ENCODE data around the gene PLD6. TPM values are rescaled to one million over a fixed set of nuclear protein-coding genes. Genes with fewer than 3 reads are reported as not detected.

The PLD6 gene
- total and polyA plus RNA-seq, 10 of the 15 experiments (the other 5 are each of a cell fraction or from before 2014, with no cell fraction given) = 4.7 to 21.4 (median 12.0) TPM

- TF ChIP-seq ZBTB4 (CRISPR knock-in tag; IDR thresholded peaks at IDR 0.05) (no peak), EP300 (IDR thresholded peaks at IDR 0.05; ENCODE audit: borderline replicate concordance in 1 of 2, control insufficient read depth in 1 of 2, low read depth in 2 of 2, low read length in 2 of 2) (no peak), ATF2 (IDR thresholded peaks at IDR 0.05; ENCODE audit: low read length) (no peak), CBFB (IDR thresholded peaks at IDR 0.05; ENCODE audit: low read depth) (no peak), STAT1 (conservative IDR thresholded peaks at IDR 0.05) (no peak), MXI1 (IDR thresholded peaks at IDR 0.05; ENCODE audit: low read depth, low read length) (no peak), SKIL (IDR thresholded peaks at IDR 0.05; ENCODE audit: low read depth, poor library complexity, severe bottlenecking) (no peak)
- no peaks in the 10 kb centered on the region for H3K79me2 ChIP-seq (ENCODE audit: control insufficient read depth, insufficient read depth, low read length)
- RAD21 ChIA-PET (ENCODE audit: unreplicated experiment) = no interaction called here
- no TSS peak for BruUV-seq (replicated peaks)
- no peak overlapping the region for H3K9ac ChIP-seq (ENCODE audit: control insufficient read depth, insufficient read depth, low read length)
- WGBS (ENCODE audit: insufficient coverage, insufficient replicate concordance, low lambda C conversion rate, missing lambda C conversion rate) = 93% methylated on average over 4 of the region's 4 CpGs
- ATAC-seq = no peak
- no peak overlapping the region for H3K4me2 ChIP-seq (ENCODE audit: control insufficient read depth, insufficient read depth)
- no peaks in the 10 kb centered on the region for H4K20me1 ChIP-seq (ENCODE audit: control insufficient read depth, insufficient read depth)
- SMC1A ChIA-PET (ENCODE audit: uncharacterized antibody, unreplicated experiment) = no interaction called here
- no peak overlapping the region for H3K27ac ChIP-seq (ENCODE audit: control insufficient read depth, insufficient read depth)
- CTCF ChIA-PET = no interaction called here
- FAIRE-seq = no peak
- no peak overlapping the region for H2AFZ ChIP-seq (ENCODE audit: control insufficient read depth, low read depth, low read length)
- peaks cover 15 to 40% of the 10 kb centered on the region in 2 experiments; a peak in 3 of 4 replicates for H3K36me3 ChIP-seq (ENCODE audit: control insufficient read depth in 2 of 2, insufficient read depth in 2 of 2, low read length in 1 of 2)
- POLR2A ChIA-PET = no interaction called here
- H3K27me3 ChIP-seq (replicated peaks in 1 of 2; ENCODE audit: control insufficient read depth in 2 of 2, insufficient read depth in 2 of 2, low read length in 1 of 2) = no peaks in the 10 kb centered on the region
- intact Hi-C loops (cut with micrococcal nuclease; ENCODE audit: unreplicated experiment) (no loop called here), in situ Hi-C loops (cut with MboI) (no loop called here)
- DNase-seq (ENCODE audit: low read depth, low spot score) = no peak
- H3K4me1 ChIP-seq (ENCODE audit: control insufficient read depth, insufficient read depth, low read length) = no peaks in the 10 kb centered on the region
- H3K9me3 ChIP-seq (replicated peaks; ENCODE audit: control insufficient read depth, insufficient read depth, low read length) = no peaks in the 10 kb centered on the region
- no peak overlapping the region for H3K4me3 ChIP-seq
These were observed 44.4 kb downstream of the PLD6 start for GRCh38 chr17:17161759-17162158.

Data from GM12878 (cell line).